ENCODE measurements around the gene RXRB. TPM values are rescaled to one million over a fixed set of nuclear protein-coding genes. Genes with fewer than 3 reads are reported as not detected.

RXRB gene
- total and polyA plus RNA-seq, 2 of the 8 experiments (the other 6 are each of a cell fraction or from before 2014, with no cell fraction given) = 13.0 to 18.1 TPM

- no peak overlapping the region for H3K14ac ChIP-seq (ENCODE audit: insufficient read length)
- H3K4me2 ChIP-seq (ENCODE audit: insufficient read depth in 1 of 2, low read depth in 2 of 2, low read length in 2 of 2) = peak overlapping the region in 1 of 2 experiments; percentile 76; a peak in 2 of 4 replicates
- H3K36me3 ChIP-seq (ENCODE audit: control insufficient read depth in 2 of 4, insufficient read depth in 4 of 4, low read length in 3 of 4) = peaks cover 9 to 27% (median 18%) of the 10 kb centered on the region in 4 experiments
- no peak overlapping the region for H2BK20ac ChIP-seq (ENCODE audit: low read length)
- H3K27ac ChIP-seq (ENCODE audit: low read depth, low read length) = no peak overlapping the region
- H2BK120ac ChIP-seq (replicated peaks; ENCODE audit: low read depth, low read length) = no peak overlapping the region
- no peak overlapping the region for H3K56ac ChIP-seq (replicated peaks; ENCODE audit: insufficient read length, low read depth, low read length)
- H4K8ac ChIP-seq (ENCODE audit: extremely low read depth, insufficient read depth, low read length) = no peak overlapping the region
- no peak overlapping the region for H3K23ac ChIP-seq (ENCODE audit: insufficient read length)
- no peaks in the 10 kb centered on the region for H3K9me3 ChIP-seq (ENCODE audit: insufficient read depth in 2 of 2, low read depth in 1 of 2, low read length in 1 of 2)
- peaks cover 9 to 35% (median 27%) of the 10 kb centered on the region in 4 experiments; a peak in 6 of 7 replicates for H3K27me3 ChIP-seq (replicated peaks in 1 of 4; ENCODE audit: control insufficient read depth in 3 of 4, extremely low read depth in 1 of 4, insufficient read depth in 3 of 4, low read length in 3 of 4)
- no peak overlapping the region for H3K18ac ChIP-seq (ENCODE audit: extremely low read depth, low read length)
- DNase-seq (ENCODE audit: low read depth in 1 of 2, low spot score in 2 of 2) (no peak), FAIRE-seq (no peak)
- POLR2A ChIA-PET (ENCODE audit: partially characterized antibody) = interaction anchor here (1.6 to 2.0 kb wide), 5 partner anchors 12 to 234 kb away, joined by 5 to 16 read pairs (median 9); partner anchors contain the start of genes B3GALT4, RPS18 and VPS52
- H3K79me1 ChIP-seq (ENCODE audit: low read depth, low read length) = peaks cover 15% of the 10 kb centered on the region
- WGBS, 2 experiments (ENCODE audit: extremely low coverage in 1 of 2, insufficient coverage in 1 of 2, insufficient read length in 1 of 2, insufficient replicate concordance in 2 of 2, low coverage in 1 of 2, low lambda C conversion rate in 2 of 2, missing lambda C conversion rate in 1 of 2) = 71% methylated on average over 3 of the region's 3 CpGs; no CpG with 5 or more reads in 1 of the 2 experiments
- H3K4ac ChIP-seq (replicated peaks; ENCODE audit: insufficient read length, low read depth, low read length) = no peak overlapping the region
- H2BK15ac ChIP-seq (ENCODE audit: low read length) = no peak overlapping the region
- H3K4me1 ChIP-seq (replicated peaks in 1 of 4; ENCODE audit: control insufficient read depth in 3 of 4, insufficient read depth in 4 of 4, low read length in 3 of 4) = peaks cover 3 to 34% (median 11%) of the 10 kb centered on the region in 4 experiments
- CTCF ChIA-PET (ENCODE audit: partially characterized antibody) = interaction anchor here (1.6 to 2.4 kb wide), 4 partner anchors 9 to 42 kb away, joined by 6 to 23 read pairs (median 7); no protein-coding TSS in a partner anchor
- H3K23me2 ChIP-seq (ENCODE audit: low read depth, low read length) = peaks cover 24% of the 10 kb centered on the region
- no peak overlapping the region for H4K91ac ChIP-seq (replicated peaks; ENCODE audit: insufficient read length, low read length)
- H2AK5ac ChIP-seq (ENCODE audit: low read depth, low read length) = no peak overlapping the region
- H4K20me1 ChIP-seq (replicated peaks in 1 of 2; ENCODE audit: control insufficient read depth in 1 of 2, insufficient read depth in 2 of 2, low read length in 2 of 2) = peaks cover 5 to 28% of the 10 kb centered on the region in 2 experiments
- no peak overlapping the region for H2BK5ac ChIP-seq (ENCODE audit: low read depth, low read length)
- no peak overlapping the region for H2AFZ ChIP-seq (ENCODE audit: low read length)
- no peak overlapping the region for H2BK12ac ChIP-seq (ENCODE audit: low read depth, low read length)
- H3K9ac ChIP-seq (replicated peaks in 1 of 4; ENCODE audit: extremely low read depth in 1 of 4, low read depth in 3 of 4, low read length in 3 of 4) = no peak overlapping the region
- 0 out of 8 replicates have a peak overlapping the region, but pooled peaks of 2 of the 4 experiments have one; percentile 5 to 92 for H3K4me3 ChIP-seq (ENCODE audit: extremely low read depth in 1 of 4, insufficient read depth in 2 of 4, low read depth in 3 of 4, low read length in 4 of 4)
- no peak overlapping the region for H4K5ac ChIP-seq (ENCODE audit: insufficient read length, low read depth, low read length)
- peaks cover 3 to 15% of the 10 kb centered on the region in 2 experiments; a peak in 3 of 4 replicates for H3K79me2 ChIP-seq (ENCODE audit: control insufficient read depth in 1 of 2, insufficient read depth in 2 of 2, low read length in 2 of 2)
- TF ChIP-seq RNF2 (IDR thresholded peaks at IDR 0.05; ENCODE audit: borderline replicate concordance, low read depth, low read length, missing control alignments, poor library complexity, severe bottlenecking) = no peak
- no peak for TF ChIP-seq JUND (IDR thresholded peaks at IDR 0.05; ENCODE audit: low read length)
- no peak for TF ChIP-seq TAF1 (IDR thresholded peaks at IDR 0.05; ENCODE audit: low read depth, low read length)
- no peak for TF ChIP-seq CEBPB (IDR thresholded peaks at IDR 0.05; ENCODE audit: low read depth, low read length)
- TF ChIP-seq SIN3A (conservative IDR thresholded peaks at IDR 0.05 in 1 of 2, IDR thresholded peaks at IDR 0.05 in 1 of 2; ENCODE audit: low read depth in 1 of 2, low read length in 2 of 2) = no peak
- no peak for TF ChIP-seq TEAD4 (IDR thresholded peaks at IDR 0.05; ENCODE audit: low read depth, low read length)
- no peak for TF ChIP-seq HDAC2 (IDR thresholded peaks at IDR 0.05; ENCODE audit: borderline replicate concordance in 1 of 2, low read depth in 2 of 2, low read length in 2 of 2)
- TF ChIP-seq HDAC6 (IDR thresholded peaks at IDR 0.05; ENCODE audit: low read depth, low read length) = no peak
- TF ChIP-seq CREB1 (IDR thresholded peaks at IDR 0.05) = no peak
- no peak for TF ChIP-seq FOSL1 (IDR thresholded peaks at IDR 0.05; ENCODE audit: insufficient read depth, low read depth, low read length)
- no peak for TF ChIP-seq CBX8 (IDR thresholded peaks at IDR 0.05; ENCODE audit: borderline replicate concordance, low read depth, low read length)
These were observed 5.8 kb upstream of the RXRB start for GRCh38 chr6:33206027-33206863.

Data from H1 (cell line).